K562 (cell line): ENCODE results near the gene HDLBP. TPM values are rescaled to one million over a fixed set of nuclear protein-coding genes. Genes with fewer than 3 reads are reported as not detected.

Experiments used
- ATAC-seq: fragments of 200-7000 bp; cut with Tn5 transposase; 3 replicates; pipeline ENCODE4 v1.9.1; 2020; ENCODE audit warnings: moderate library complexity
- BruUV-seq: library from RNA; stranded (reverse); fragments of 400-500 nt; replicated peaks from 2 replicates; lab custom pipeline; 2021; lab: Mats Ljungman, UMichigan
- CTCF ChIA-PET: fragments of 300-600 bp; formaldehyde crosslinking; extraction: SDS; loops from one replicate; lab custom pipeline; 2021; ENCODE audit warnings: low intra/inter-chr PET ratio; lab: Yijun Ruan, JAX
- POLR2A ChIA-PET: fragments of 300-600, 350-650 bp; sonication (Branson Sonifier 250); formaldehyde crosslinking; extraction: SDS; loops from one replicate; lab custom pipeline; 2021; ENCODE audit warnings: antibody characterized with exemption, inconsistent platforms; lab: Yijun Ruan, JAX
- DNase-seq, 4 experiments: peaks; one replicate each; pipeline versions ENCODE4 v3.0.0 to v3.0.0-alpha.2; 2011 to 2018; ENCODE audit warnings: low spot score in 3 of 4, mixed read lengths in 3 of 4; ENCODE audit errors: extremely low read depth in 1 of 4
- FAIRE-seq: peaks from 2 replicates; lab custom pipeline; 2011; peaks lifted over from hg19 to GRCh38; lab: Jason Lieb, UNC
- H2AFZ ChIP-seq: 2 replicates; pipeline ENCODE4 v1.6.0; 2011; ENCODE audit warnings: low read depth, low read length, control low read depth, inconsistent platforms
- H3K27ac ChIP-seq: fragments of 200-600 bp; 3 replicates; pipeline ENCODE4 v1.8.0; 2011; ENCODE audit warnings: low read depth, mild to moderate bottlenecking, control low read depth, inconsistent platforms, low read length, moderate library complexity, mixed read lengths; ENCODE audit errors: extremely low read depth
- H3K27me3 ChIP-seq, 2 experiments: fragments of 300-600 bp in 1 of 2; 2 replicates in 1 of 2; 3 replicates in 1 of 2; pipeline versions ENCODE4 v1.6.0 to v1.8.0; 2011; ENCODE audit warnings: inconsistent platforms in 2 of 2, low read length in 2 of 2, mild to moderate bottlenecking in 1 of 2, mixed read lengths in 1 of 2, moderate library complexity in 1 of 2; ENCODE audit not compliant: control insufficient read depth in 2 of 2, insufficient read depth in 2 of 2
- H3K36me3 ChIP-seq: fragments of 300-600 bp; 3 replicates; pipeline ENCODE4 v1.8.0; 2011; ENCODE audit warnings: mild to moderate bottlenecking, low read length, inconsistent platforms; ENCODE audit not compliant: control insufficient read depth, insufficient read depth
- H3K4me1 ChIP-seq, 2 experiments: fragments of 200-600 bp in 1 of 2; replicated peaks in 1 of 2; 2 replicates in 1 of 2; 3 replicates in 1 of 2; pipeline versions ENCODE4 v1.5.1 to v1.8.0; 2011; ENCODE audit warnings: inconsistent platforms in 2 of 2, low read length in 2 of 2, mild to moderate bottlenecking in 1 of 2, mixed read lengths in 1 of 2, moderate library complexity in 1 of 2; ENCODE audit not compliant: control insufficient read depth in 2 of 2, insufficient read depth in 2 of 2
- H3K4me2 ChIP-seq: 2 replicates; pipeline ENCODE4 v1.6.1; 2011; ENCODE audit warnings: low read length, control low read depth, inconsistent platforms, mixed read lengths; ENCODE audit not compliant: insufficient read depth
- H3K4me3 ChIP-seq: fragments of 200-600 bp; sonication (generic), shearing (Covaris generic); 2 replicates; pipeline ENCODE4 v1.5.1; 2016; ENCODE audit warnings: control low read depth, inconsistent platforms
- H3K79me2 ChIP-seq: fragments of 200-600 bp; 3 replicates; pipeline ENCODE4 v1.8.0; 2011; ENCODE audit warnings: low read length, inconsistent platforms; ENCODE audit not compliant: control insufficient read depth, insufficient read depth
- H3K9ac ChIP-seq, 2 experiments: 2 replicates each; pipeline versions ENCODE4 v1.6.0 to v1.6.1; 2011; ENCODE audit warnings: low read depth in 2 of 2, low read length in 2 of 2, control low read depth in 1 of 2, inconsistent platforms in 1 of 2, mild to moderate bottlenecking in 1 of 2, mixed read lengths in 1 of 2; ENCODE audit not compliant: insufficient read depth in 1 of 2
- H3K9me1 ChIP-seq: one replicate; pipeline ENCODE4 v1.6.0; 2011; ENCODE audit warnings: inconsistent platforms, mild to moderate bottlenecking, low read length, moderate library complexity; ENCODE audit not compliant: control insufficient read depth, insufficient read depth
- H3K9me3 ChIP-seq: replicated peaks from 2 replicates; pipeline ENCODE4 v1.5.1; 2011; ENCODE audit warnings: low read depth, low read length, inconsistent platforms; ENCODE audit not compliant: control insufficient read depth, insufficient read depth
- H4K20me1 ChIP-seq: replicated peaks from 2 replicates; pipeline ENCODE4 v1.6.1; 2011; ENCODE audit warnings: low read length, inconsistent platforms, mixed read lengths; ENCODE audit not compliant: control insufficient read depth, insufficient read depth
- BDP1 ChIP-seq: IDR thresholded peaks from 3 replicates; pipeline ENCODE4 v1.6.1; 2011; ENCODE audit not compliant: insufficient read length, insufficient read depth
- BRF1 ChIP-seq: IDR thresholded peaks from 3 replicates; pipeline ENCODE4 v1.6.1; 2011; ENCODE audit warnings: borderline replicate concordance, mild to moderate bottlenecking; ENCODE audit not compliant: insufficient read length; ENCODE audit errors: extremely low read depth
- ETS1 ChIP-seq: conservative IDR thresholded peaks from 2 replicates; pipeline ENCODE4 v1.6.1; 2011; ENCODE audit warnings: low read depth, mild to moderate bottlenecking, low read length; ENCODE audit not compliant: control insufficient read depth
- FOXK2 ChIP-seq, 2 experiments: fragments of 450-650 bp; IDR thresholded peaks in 1 of 2; conservative IDR thresholded peaks in 1 of 2; 2 replicates each; pipeline ENCODE4 v1.6.1; 2016; ENCODE audit warnings: low read depth in 2 of 2, mild to moderate bottlenecking in 1 of 2
- GABPB1 ChIP-seq: sonication (generic); formaldehyde crosslinking; IDR thresholded peaks from 2 replicates; pipeline ENCODE4 v1.8.0; 2022; ENCODE audit warnings: mild to moderate bottlenecking, missing genetic modification reagents
- MAFK ChIP-seq: IDR thresholded peaks from 2 replicates; pipeline ENCODE4 v1.6.1; 2011; ENCODE audit warnings: low read length, improper control_type of control experiment
- MCM7 ChIP-seq, 2 experiments: fragments of 450-650 bp; IDR thresholded peaks; 2 replicates each; pipeline ENCODE4 v1.6.1; 2016 to 2018
- NCOA1 ChIP-seq: fragments of 450-650 bp; IDR thresholded peaks from 2 replicates; pipeline ENCODE4 v1.6.1; 2016; ENCODE audit warnings: low read depth
- NFE2 ChIP-seq: IDR thresholded peaks from 2 replicates; pipeline ENCODE4 v1.6.1; 2014; ENCODE audit warnings: antibody characterized with exemption, low read depth
- SOX6 ChIP-seq: fragments of 450-650 bp; IDR thresholded peaks from 2 replicates; pipeline ENCODE4 v1.6.1; 2014; ENCODE audit warnings: mild to moderate bottlenecking
- SPI1 ChIP-seq: IDR thresholded peaks from 2 replicates; pipeline ENCODE4 v1.6.1; 2011; ENCODE audit warnings: low read depth, low read length, control low read depth, borderline replicate concordance
- SRSF1 ChIP-seq: fragments of 200-400 bp; formaldehyde crosslinking; IDR thresholded peaks from 2 replicates; pipeline ENCODE4 v1.6.1; 2017; ENCODE audit warnings: mild to moderate bottlenecking, low read depth, low read length, moderate library complexity
- TGIF2 ChIP-seq: sonication (generic); formaldehyde crosslinking; IDR thresholded peaks from 2 replicates; pipeline ENCODE4 v1.8.1; 2022; ENCODE audit warnings: mild to moderate bottlenecking, missing genetic modification reagents, moderate library complexity
- ZNF316 ChIP-seq: fragments of 450-650 bp; IDR thresholded peaks from 2 replicates; pipeline ENCODE4 v1.6.1; 2016
- ZNF436 ChIP-seq: fragments of 250-450, 450-650 bp; sonication (Bioruptor Pico); formaldehyde crosslinking; IDR thresholded peaks from 2 replicates; pipeline ENCODE4 v1.7.0; 2020; ENCODE audit warnings: mild to moderate bottlenecking
- ZNF778 ChIP-seq: fragments of 450-650 bp; formaldehyde crosslinking; IDR thresholded peaks from 2 replicates; pipeline ENCODE4 v1.4.0; 2020; ENCODE audit warnings: mild to moderate bottlenecking, moderate library complexity
- WGBS: fragments of 100-300 bp; shearing (Covaris generic); methylation state at CpG from one replicate; pipeline ENCODE4 v1.1.6; 2016; ENCODE audit warnings: low coverage, mixed read lengths; ENCODE audit not compliant: insufficient coverage; ENCODE audit errors: missing lambda C conversion rate; 5-methylcytosine and 5-hydroxymethylcytosine counted together
- in situ Hi-C: fragments of 300-500 bp; cut with MboI; formaldehyde crosslinking; loops from 4 replicates; pipeline ENCODE4 v1.15.0; 2018; ENCODE audit warnings: inconsistent platforms, mixed read lengths
- intact Hi-C: fragments of 100-400 bp; cut with micrococcal nuclease; formaldehyde crosslinking; loops from 2 replicates; pipeline ENCODE4 v1.14.2; 2022
- polyA plus RNA-seq, 8 experiments: library from polyadenylated mRNA; depleted of rRNA in 4 of 8; stranded (reverse) in 5 of 8; unstranded in 3 of 8; fragments of >200 nt; fragmentation: Nextera tagmentation in 2 of 8; fragmentation: Illumina TruSeq in 1 of 8; extraction: Ambion mirVana in 2 of 8; extraction: Trizol in 1 of 8; gene quantifications; 2 replicates each; pipeline versions ENCODE4 v1.2.1 to v1.2.3, GENCODE V29; 2011 to 2014; ENCODE audit warnings: inconsistent platforms in 1 of 8, missing spikeins in 1 of 8
- total RNA-seq, 7 experiments: library from RNA; depleted of rRNA in 6 of 7; stranded (reverse); fragments of >200 nt in 6 of 7; fragmentation: Illumina TruSeq in 2 of 7; extraction: Trizol in 2 of 7; gene quantifications; 2 replicates each; pipeline versions ENCODE4 v1.2.1 to v1.2.3, GENCODE V29; 2011 to 2021; ENCODE audit warnings: low replicate concordance in 1 of 7
- TF ChIP-seq, protein P1 (sequence below), 2 experiments: fragments of 450-650 bp; IDR thresholded peaks; 2 replicates each; pipeline ENCODE4 v1.6.1; 2018; ENCODE audit warnings: mild to moderate bottlenecking in 2 of 2, low read depth in 1 of 2; ENCODE audit not compliant: partially characterized antibody in 2 of 2
- TF ChIP-seq, protein P2 (sequence below), 2 experiments: fragments of 250-450 bp in 1 of 2; fragments of 450-650 bp in 1 of 2; sonication (Bioruptor Pico) in 1 of 2; IDR thresholded peaks; 2 replicates each; pipeline versions ENCODE4 v1.6.1 to v1.8.0; 2016 to 2021; ENCODE audit warnings: mild to moderate bottlenecking in 2 of 2, moderate library complexity in 2 of 2, missing compliant biosample characterization in 1 of 2, missing genetic modification characterization in 1 of 2

HDLBP gene
- total and polyA plus RNA-seq, 9 of the 15 experiments (the other 6 are each of a cell fraction or from before 2014, with no cell fraction given) = 24.4 to 378 (median 146) TPM

DNA sequence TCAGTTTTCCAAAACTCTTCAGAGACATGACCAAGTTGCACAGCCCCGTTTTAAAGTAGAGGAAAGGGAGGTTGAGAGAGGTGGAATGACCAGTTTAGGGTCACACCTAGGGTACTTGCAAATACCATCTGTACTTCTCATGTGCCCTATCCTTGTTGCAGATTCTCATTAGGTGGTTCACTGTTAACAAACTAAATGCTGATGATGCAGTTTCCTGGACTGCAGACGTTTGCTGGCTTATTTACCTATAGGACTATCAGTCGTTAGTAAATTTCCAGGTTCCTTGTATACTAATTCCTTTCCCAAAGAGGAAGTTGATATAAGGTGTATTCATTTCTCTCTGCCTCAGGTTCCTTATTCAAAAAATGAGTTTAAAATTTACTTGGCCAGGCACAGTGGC lies 42.1 kb upstream of the HDLBP start:
- peak overlapping the region; percentile 81 for H3K4me2 ChIP-seq
- DNase-seq (no peak), ATAC-seq (no peak), FAIRE-seq (no peak)
- no TSS peak for BruUV-seq
- intact Hi-C loops = loop anchor here (2.0 kb wide), 1 partner anchor 253 kb away; no protein-coding TSS in a partner anchor
- H3K4me1 ChIP-seq = peaks cover 12 to 16% of the 10 kb centered on the region in 2 experiments; a peak in 4 of 5 replicates
- H3K36me3 ChIP-seq = peaks cover 25% of the 10 kb centered on the region; the same call in 2 of the 3 replicates
- no peak overlapping the region for H2AFZ ChIP-seq
- ChIA-PET CTCF (no interaction called here), POLR2A (interaction anchor here (1.4 kb wide), 1 partner anchor 9 kb away, joined by 7 read pairs; no protein-coding TSS in a partner anchor)
- peaks cover 14% of the 10 kb centered on the region for H4K20me1 ChIP-seq
- WGBS = 37% methylated on average over 3 of the region's 3 CpGs
- no peak overlapping the region for H3K9ac ChIP-seq
- H3K27ac ChIP-seq = no peak overlapping the region
- H3K79me2 ChIP-seq = peaks cover 50% of the 10 kb centered on the region
- H3K27me3 ChIP-seq = no peaks in the 10 kb centered on the region
- no peaks in the 10 kb centered on the region for H3K9me1 ChIP-seq
- H3K4me3 ChIP-seq = peak overlapping the region; percentile 75; the same call in 1 of the 2 replicates
- in situ Hi-C loops = no loop called here
- H3K9me3 ChIP-seq = no peaks in the 10 kb centered on the region
- TF ChIP-seq BDP1 (no peak), ZNF778 (no peak), ETS1 (no peak), TGIF2 (CRISPR knock-in tag) (no peak), SPI1 (no peak), GABPB1 (CRISPR knock-in tag) (no peak), NFE2 (no peak), NCOA1 (no peak), BRF1 (no peak), ZNF436 (CRISPR knock-in tag) (no peak), SRSF1 (no peak), MAFK (peak; percentile 92), SOX6 (no peak), FOXK2 (conservative IDR thresholded peaks at IDR 0.05 in 1 of 2, IDR thresholded peaks at IDR 0.05 in 1 of 2; ENCODE audit: low read depth in 2 of 2) (no peak), MCM7 (IDR thresholded peaks at IDR 0.05) (no peak), ZNF316 (peak; percentile 96)
- TF ChIP-seq, protein P1, sequence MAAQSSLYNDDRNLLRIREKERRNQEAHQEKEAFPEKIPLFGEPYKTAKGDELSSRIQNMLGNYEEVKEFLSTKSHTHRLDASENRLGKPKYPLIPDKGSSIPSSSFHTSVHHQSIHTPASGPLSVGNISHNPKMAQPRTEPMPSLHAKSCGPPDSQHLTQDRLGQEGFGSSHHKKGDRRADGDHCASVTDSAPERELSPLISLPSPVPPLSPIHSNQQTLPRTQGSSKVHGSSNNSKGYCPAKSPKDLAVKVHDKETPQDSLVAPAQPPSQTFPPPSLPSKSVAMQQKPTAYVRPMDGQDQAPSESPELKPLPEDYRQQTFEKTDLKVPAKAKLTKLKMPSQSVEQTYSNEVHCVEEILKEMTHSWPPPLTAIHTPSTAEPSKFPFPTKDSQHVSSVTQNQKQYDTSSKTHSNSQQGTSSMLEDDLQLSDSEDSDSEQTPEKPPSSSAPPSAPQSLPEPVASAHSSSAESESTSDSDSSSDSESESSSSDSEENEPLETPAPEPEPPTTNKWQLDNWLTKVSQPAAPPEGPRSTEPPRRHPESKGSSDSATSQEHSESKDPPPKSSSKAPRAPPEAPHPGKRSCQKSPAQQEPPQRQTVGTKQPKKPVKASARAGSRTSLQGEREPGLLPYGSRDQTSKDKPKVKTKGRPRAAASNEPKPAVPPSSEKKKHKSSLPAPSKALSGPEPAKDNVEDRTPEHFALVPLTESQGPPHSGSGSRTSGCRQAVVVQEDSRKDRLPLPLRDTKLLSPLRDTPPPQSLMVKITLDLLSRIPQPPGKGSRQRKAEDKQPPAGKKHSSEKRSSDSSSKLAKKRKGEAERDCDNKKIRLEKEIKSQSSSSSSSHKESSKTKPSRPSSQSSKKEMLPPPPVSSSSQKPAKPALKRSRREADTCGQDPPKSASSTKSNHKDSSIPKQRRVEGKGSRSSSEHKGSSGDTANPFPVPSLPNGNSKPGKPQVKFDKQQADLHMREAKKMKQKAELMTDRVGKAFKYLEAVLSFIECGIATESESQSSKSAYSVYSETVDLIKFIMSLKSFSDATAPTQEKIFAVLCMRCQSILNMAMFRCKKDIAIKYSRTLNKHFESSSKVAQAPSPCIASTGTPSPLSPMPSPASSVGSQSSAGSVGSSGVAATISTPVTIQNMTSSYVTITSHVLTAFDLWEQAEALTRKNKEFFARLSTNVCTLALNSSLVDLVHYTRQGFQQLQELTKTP (IDR thresholded peaks at IDR 0.05; ENCODE audit: low read depth in 1 of 2, partially characterized antibody in 2 of 2) = no peak
- TF ChIP-seq, protein P2, sequence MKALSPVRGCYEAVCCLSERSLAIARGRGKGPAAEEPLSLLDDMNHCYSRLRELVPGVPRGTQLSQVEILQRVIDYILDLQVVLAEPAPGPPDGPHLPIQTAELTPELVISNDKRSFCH (CRISPR knock-in tag; IDR thresholded peaks at IDR 0.05) = no peak
- TF ChIP-seq, protein P2 (tag; IDR thresholded peaks at IDR 0.05) = no peak
